CD4-positive, CD25-positive, alpha-beta regulatory T cell (primary cell): Measurements from ENCODE around the gene CHMP3. TPM values are rescaled to one million over a fixed set of nuclear protein-coding genes. Genes with fewer than 3 reads are reported as not detected.
A peak's percentile ranks its signal among the peaks of the same experiment; 100 is the strongest.
"Not testable (repeated sequence)": the region's sequence is repeated elsewhere in the genome, so short reads cannot be mapped to it uniquely, and the experiment has no call there.

Source experiments
- ATAC-seq, 2 donors: fragments of 150-1000 bp; cut with Tn5 transposase; one replicate each; pipeline ENCODE4 v1.10.0; 2021; ENCODE audit warnings: low read depth in 2 of 2, moderate number of reproducible peaks in 2 of 2, moderate library complexity in 1 of 2
- DNase-seq, 3 donors: peaks; one replicate each; pipeline versions ENCODE4 v3.0.0 to v3.0.0-alpha.2; 2012 to 2022; ENCODE audit warnings: mixed read lengths in 1 of 3
- H3K27ac ChIP-seq: one replicate; pipeline ENCODE4 v1.7.0; 2013; ENCODE audit warnings: mild to moderate bottlenecking, low read length; ENCODE audit not compliant: insufficient read depth, poor library complexity, severe bottlenecking
- H3K27me3 ChIP-seq: one replicate; pipeline ENCODE4 v1.7.0; 2013; ENCODE audit warnings: low read length; ENCODE audit not compliant: control insufficient read depth, insufficient read depth
- H3K36me3 ChIP-seq: one replicate; pipeline ENCODE4 v1.7.0; 2013; ENCODE audit warnings: mild to moderate bottlenecking, low read length, moderate library complexity; ENCODE audit not compliant: control insufficient read depth, insufficient read depth
- H3K4me1 ChIP-seq: 2 replicates; pipeline ENCODE4 v1.7.0; 2013; ENCODE audit warnings: mild to moderate bottlenecking, low read length; ENCODE audit not compliant: insufficient read depth, control insufficient read depth, poor library complexity, severe bottlenecking
- H3K4me3 ChIP-seq: one replicate; pipeline ENCODE4 v1.7.0; 2013; ENCODE audit warnings: low read depth, mild to moderate bottlenecking, low read length, moderate library complexity
- H3K9me3 ChIP-seq, 2 experiments: 1 replicate in 1 of 2; 2 replicates in 1 of 2; pipeline ENCODE4 v1.7.0; 2013; ENCODE audit warnings: low read length in 2 of 2, mild to moderate bottlenecking in 1 of 2, moderate library complexity in 1 of 2; ENCODE audit not compliant: control insufficient read depth in 2 of 2
- H3K27ac Mint-ChIP-seq, 3 donors: one replicate each; pipeline ENCODE4 v1.8.0; 2020 to 2022; ENCODE audit warnings: mild to moderate bottlenecking in 3 of 3, mixed read lengths in 3 of 3, moderate library complexity in 2 of 3
- H3K27me3 Mint-ChIP-seq: one replicate; pipeline ENCODE4 v1.8.0; 2022; ENCODE audit warnings: mild to moderate bottlenecking, mixed read lengths
- H3K36me3 Mint-ChIP-seq: one replicate; pipeline ENCODE4 v1.8.0; 2020; ENCODE audit warnings: mixed read lengths
- H3K4me1 Mint-ChIP-seq, 4 donors: one replicate each; pipeline ENCODE4 v1.8.0; 2020 to 2022; ENCODE audit warnings: mixed read lengths in 4 of 4, mild to moderate bottlenecking in 1 of 4
- H3K4me3 Mint-ChIP-seq, 4 donors: one replicate each; pipeline ENCODE4 v1.8.0; 2020 to 2022; ENCODE audit warnings: mild to moderate bottlenecking in 4 of 4, mixed read lengths in 4 of 4, moderate library complexity in 3 of 4
- H3K9me3 Mint-ChIP-seq, 7 donors: one replicate each; pipeline ENCODE4 v1.8.0; 2020 to 2022; ENCODE audit warnings: mixed read lengths in 7 of 7, mild to moderate bottlenecking in 3 of 7, moderate library complexity in 2 of 7
- polyA plus RNA-seq, 4 donors: library from polyadenylated mRNA; unstranded; fragments of 300-500 nt; fragmentation: Illumina TruSeq; gene quantifications; one replicate each; pipeline ENCODE4 v1.2.3, GENCODE V29; 2021
- total RNA-seq: library from RNA; stranded (reverse); gene quantifications from one replicate; pipeline ENCODE4 v1.2.3, GENCODE V29; 2022

CHMP3 gene
- total and polyA plus RNA-seq, 5 donors from 2014 or later = 67.5 to 85.2 (median 79.8) TPM

DNA sequence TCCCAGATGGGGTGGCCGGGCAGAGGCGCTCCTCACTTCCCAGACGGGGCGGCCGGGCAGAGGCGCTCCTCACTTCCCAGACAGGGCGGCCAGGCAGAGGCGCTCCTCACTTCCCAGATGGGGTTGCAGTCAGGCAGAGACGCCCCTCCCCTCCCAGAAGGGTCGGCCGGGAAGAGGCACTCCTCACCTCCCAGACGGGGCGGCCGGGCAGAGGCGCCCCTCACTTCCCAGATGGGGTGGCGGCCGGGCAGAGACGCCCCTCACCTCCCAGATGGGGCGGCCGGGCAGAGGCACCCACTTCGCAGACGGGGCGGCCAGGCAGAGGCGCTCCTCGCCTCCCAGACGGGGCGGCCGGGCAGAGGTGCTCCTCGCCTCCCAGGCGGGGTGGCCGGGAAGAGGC lies 13.8 kb downstream of the CHMP3 start:
- H3K4me3 ChIP-seq, ATAC-seq, DNase-seq, H3K9me3 ChIP-seq, H3K27ac Mint-ChIP-seq, H3K27me3 Mint-ChIP-seq, H3K27ac ChIP-seq, H3K4me3 Mint-ChIP-seq, H3K36me3 ChIP-seq, H3K27me3 ChIP-seq: not testable (repeated sequence)
- peaks cover 0 to 14% (median 10%) of the 10 kb centered on the region in 7 donors for H3K9me3 Mint-ChIP-seq
- H3K4me1 Mint-ChIP-seq = peaks cover 17 to 38% (median 30%) of the 10 kb centered on the region in 4 donors
- peaks cover 12% of the 10 kb centered on the region for H3K4me1 ChIP-seq
- H3K36me3 Mint-ChIP-seq = peaks cover 25% of the 10 kb centered on the region

DNA sequence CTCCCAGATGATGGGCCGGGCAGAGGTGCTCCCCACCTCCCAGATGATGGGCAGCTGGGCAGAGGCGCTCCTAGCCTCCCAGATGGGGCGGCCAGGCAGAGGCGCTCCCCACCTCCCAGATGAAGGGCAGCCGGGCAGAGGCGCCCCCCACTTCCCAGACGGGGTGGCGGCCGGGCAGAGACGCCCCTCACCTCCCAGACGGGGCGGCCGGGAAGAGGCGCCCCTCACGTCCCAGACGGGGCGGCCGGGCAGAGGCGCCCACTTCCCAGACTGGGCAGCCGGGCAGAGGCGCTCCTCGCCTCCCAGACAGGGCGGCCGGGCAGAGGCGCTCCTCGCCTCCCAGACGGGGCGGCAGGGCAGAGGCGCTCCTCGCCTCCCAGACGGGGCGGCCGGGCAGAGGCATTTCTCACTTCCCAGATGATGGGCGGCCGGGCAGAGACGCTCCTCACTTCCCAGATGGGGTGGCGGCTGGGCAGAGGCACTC lies 14.3 kb downstream of the CHMP3 start:
- not testable (repeated sequence) for H3K27me3 ChIP-seq, H3K27ac Mint-ChIP-seq, DNase-seq, H3K27me3 Mint-ChIP-seq, H3K36me3 ChIP-seq, H3K4me1 ChIP-seq, H3K4me3 ChIP-seq, H3K27ac ChIP-seq, H3K9me3 ChIP-seq, ATAC-seq, H3K4me3 Mint-ChIP-seq
- H3K36me3 Mint-ChIP-seq = peaks cover 30% of the 10 kb centered on the region
- peaks cover 21 to 35% (median 30%) of the 10 kb centered on the region in 4 donors for H3K4me1 Mint-ChIP-seq
- H3K9me3 Mint-ChIP-seq = peaks cover 0 to 14% (median 10%) of the 10 kb centered on the region in 7 donors

DNA sequence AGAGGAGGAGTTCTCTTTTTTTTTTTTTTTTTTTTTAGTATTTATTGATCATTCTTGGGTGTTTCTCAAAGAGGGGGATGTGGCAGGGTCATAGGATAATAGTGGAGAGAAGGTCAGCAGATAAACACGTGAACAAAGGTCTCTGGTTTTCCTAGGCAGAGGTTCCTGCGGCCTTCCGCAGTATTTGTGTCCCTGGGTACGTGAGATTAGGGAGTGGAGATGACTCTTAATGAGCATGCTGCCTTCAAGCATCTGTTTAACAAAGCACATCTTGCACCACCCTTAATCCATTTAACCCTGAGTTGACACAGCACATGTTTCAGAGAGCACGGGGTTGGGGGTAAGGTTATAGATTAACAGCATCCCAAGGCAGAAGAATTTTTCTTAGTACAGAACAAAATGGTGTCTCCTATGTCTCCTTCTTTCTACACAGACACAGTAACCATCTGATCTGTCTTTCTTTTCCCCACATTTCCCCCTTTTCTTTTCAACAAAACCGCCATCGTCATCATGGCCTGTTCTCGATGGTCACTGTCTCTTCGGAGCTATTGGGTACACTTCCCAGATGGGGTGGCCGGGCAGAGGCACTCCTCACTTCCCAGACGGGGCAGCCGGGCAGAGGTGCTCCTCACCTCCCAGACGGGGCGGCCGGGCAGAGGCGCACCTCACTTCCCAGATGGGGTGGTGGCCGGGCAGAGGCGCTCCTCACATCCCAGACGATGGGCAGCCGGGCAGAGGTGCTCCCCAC lies 14.9 kb downstream of the CHMP3 start:
- H3K9me3 Mint-ChIP-seq = peaks cover 0 to 16% (median 10%) of the 10 kb centered on the region in 7 donors
- H3K4me3 Mint-ChIP-seq = peak overlapping the region in 1 of 4 donors; percentile 49
- peaks cover 34% of the 10 kb centered on the region for H3K36me3 Mint-ChIP-seq
- ATAC-seq, H3K27me3 Mint-ChIP-seq, H3K27me3 ChIP-seq, H3K27ac ChIP-seq, H3K27ac Mint-ChIP-seq, H3K36me3 ChIP-seq, H3K9me3 ChIP-seq, H3K4me3 ChIP-seq, H3K4me1 ChIP-seq, DNase-seq: not testable (repeated sequence)
- peaks cover 23 to 31% (median 30%) of the 10 kb centered on the region in 4 donors for H3K4me1 Mint-ChIP-seq

DNA sequence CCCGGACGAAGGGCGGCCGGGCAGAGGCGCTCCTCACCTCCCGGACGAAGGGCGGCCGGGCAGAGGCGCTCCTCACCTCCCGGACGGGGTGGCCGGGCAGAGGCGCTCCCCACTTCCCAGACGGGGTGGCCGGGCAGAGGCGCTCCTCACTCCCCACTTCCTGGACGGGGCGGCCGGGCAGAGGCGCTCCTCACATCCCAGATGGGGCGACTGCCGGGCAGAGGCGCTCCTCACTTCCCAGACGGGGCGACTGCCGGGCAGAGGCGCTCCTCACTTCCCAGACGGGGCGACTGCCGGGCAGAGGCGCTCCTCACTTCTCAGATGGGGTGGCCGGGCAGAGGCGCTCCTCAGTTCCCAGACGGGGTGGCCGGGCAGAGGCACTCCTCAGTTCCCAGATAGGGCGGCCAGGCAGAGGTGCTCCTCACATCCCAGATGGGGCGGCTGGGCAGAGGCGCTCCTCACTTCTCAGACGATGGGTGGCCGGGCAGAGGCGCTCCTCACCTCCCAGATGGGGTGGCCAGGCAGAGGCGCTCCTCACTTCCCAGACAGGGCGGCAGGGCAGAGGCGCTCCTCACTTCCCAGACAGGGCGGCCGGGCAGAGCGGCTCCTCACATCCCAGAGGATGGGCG lies 17.8 kb downstream of the CHMP3 start:
- H3K36me3 Mint-ChIP-seq = peaks cover 42% of the 10 kb centered on the region
- H3K27me3 Mint-ChIP-seq, H3K4me1 ChIP-seq, H3K27ac Mint-ChIP-seq, DNase-seq, H3K27ac ChIP-seq, ATAC-seq, H3K9me3 ChIP-seq, H3K36me3 ChIP-seq, H3K4me3 Mint-ChIP-seq, H3K4me3 ChIP-seq, H3K27me3 ChIP-seq: not testable (repeated sequence)
- H3K9me3 Mint-ChIP-seq = peaks cover 0 to 14% (median 7%) of the 10 kb centered on the region in 7 donors
- peaks cover 12 to 25% (median 13%) of the 10 kb centered on the region in 4 donors for H3K4me1 Mint-ChIP-seq

DNA sequence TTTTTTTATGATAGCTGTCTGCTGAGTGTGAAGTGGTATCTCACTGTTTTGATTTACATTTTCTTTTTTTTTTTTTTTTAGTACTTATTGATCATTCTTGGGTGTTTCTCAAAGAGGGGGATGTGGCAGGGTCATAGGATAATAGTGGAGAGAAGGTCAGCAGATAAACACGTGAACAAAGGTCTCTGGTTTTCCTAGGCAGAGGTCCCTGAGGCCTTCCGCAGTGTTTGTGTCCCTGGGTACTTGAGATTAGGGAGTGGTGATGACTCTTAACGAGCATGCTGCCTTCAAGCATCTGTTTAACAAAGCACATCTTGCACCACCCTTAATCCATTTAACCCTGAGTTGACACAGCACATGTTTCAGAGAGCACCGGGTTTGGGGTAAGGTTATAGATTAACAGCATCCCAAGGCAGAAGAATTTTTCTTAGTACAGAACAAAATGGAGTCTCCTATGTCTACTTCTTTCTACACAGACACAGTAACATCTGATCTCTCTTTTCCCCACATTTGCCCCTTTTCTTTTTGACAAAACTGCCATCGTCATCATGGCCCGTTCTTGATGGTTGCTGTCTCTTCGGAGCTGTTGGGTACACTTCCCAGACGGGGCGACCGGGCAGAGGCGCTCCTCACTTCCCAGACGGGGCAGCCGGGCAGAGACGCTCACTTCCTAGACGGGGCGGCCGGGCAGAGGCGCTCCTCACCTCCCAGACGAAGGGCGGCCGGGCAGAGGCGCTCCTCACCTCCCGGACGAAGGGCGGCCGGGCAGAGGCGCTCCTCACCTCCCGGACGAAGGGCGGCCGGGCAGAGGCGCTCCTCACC lies 18.8 kb downstream of the CHMP3 start:
- not testable (repeated sequence) for H3K27ac Mint-ChIP-seq, H3K4me3 ChIP-seq, H3K4me3 Mint-ChIP-seq, H3K27me3 ChIP-seq, H3K27ac ChIP-seq, H3K9me3 ChIP-seq, H3K27me3 Mint-ChIP-seq, H3K36me3 ChIP-seq, H3K4me1 ChIP-seq, DNase-seq, ATAC-seq
- Mint-ChIP-seq H3K36me3 (peaks cover 45% of the 10 kb centered on the region), H3K9me3 (peaks cover 0 to 14% (median 8%) of the 10 kb centered on the region in 7 donors), H3K4me1 (peaks cover 12 to 25% (median 13%) of the 10 kb centered on the region in 4 donors)

DNA sequence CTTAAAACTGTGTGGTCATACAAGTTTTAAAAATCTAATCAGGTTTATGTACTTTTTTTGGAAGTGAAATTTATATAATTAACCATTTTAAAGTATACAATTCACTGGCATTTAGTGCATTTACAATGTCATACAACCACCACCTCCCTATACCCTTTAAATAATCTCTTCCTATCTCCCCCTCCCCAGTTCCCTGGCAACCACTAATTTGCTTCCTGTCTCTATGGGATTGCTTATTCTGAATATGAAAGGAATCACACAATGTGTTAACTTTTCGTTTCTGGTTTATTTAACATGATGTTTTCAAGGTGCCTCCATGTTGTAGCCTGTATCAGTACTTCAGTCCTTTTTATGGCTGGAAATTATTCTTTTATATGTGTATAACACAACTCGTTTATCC lies 19.4 kb downstream of the CHMP3 start:
- peaks cover 6% of the 10 kb centered on the region for H3K36me3 ChIP-seq
- H3K4me3 ChIP-seq = no peak overlapping the region
- no peaks in the 10 kb centered on the region for H3K27me3 Mint-ChIP-seq
- peaks cover 12 to 25% (median 13%) of the 10 kb centered on the region in 4 donors for H3K4me1 Mint-ChIP-seq
- H3K4me3 Mint-ChIP-seq = no peak overlapping the region
- no peak overlapping the region for H3K27ac ChIP-seq
- peaks cover 0 to 14% (median 8%) of the 10 kb centered on the region in 7 donors for H3K9me3 Mint-ChIP-seq
- H3K36me3 Mint-ChIP-seq = peaks cover 48% of the 10 kb centered on the region
- ATAC-seq (no peak), DNase-seq (no peak)
- no peaks in the 10 kb centered on the region for H3K4me1 ChIP-seq
- no peak overlapping the region for H3K27ac Mint-ChIP-seq
- H3K27me3 ChIP-seq = no peaks in the 10 kb centered on the region
- peaks cover 0 to 8% of the 10 kb centered on the region in 2 experiments for H3K9me3 ChIP-seq

DNA sequence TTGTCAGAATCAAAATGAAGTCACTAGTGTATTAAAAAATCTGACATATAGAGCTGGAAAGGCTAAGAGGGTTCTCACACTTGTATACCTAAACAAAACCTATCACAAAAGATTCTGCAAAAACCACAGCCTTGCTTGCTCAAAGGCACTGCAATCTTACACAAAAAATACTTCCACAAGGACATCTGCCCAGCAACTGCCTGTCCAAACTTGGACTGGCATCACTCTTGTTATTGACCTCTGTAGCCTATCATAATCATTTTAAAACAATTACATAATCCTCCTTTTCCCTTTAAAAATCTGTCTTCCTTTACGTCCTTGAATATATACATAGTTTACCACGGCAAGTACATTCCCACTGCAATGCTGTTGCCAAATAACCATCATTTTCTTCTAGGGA lies 19.9 kb downstream of the CHMP3 start:
- H3K27me3 Mint-ChIP-seq = no peaks in the 10 kb centered on the region
- H3K27ac Mint-ChIP-seq = no peak overlapping the region
- no peak overlapping the region for H3K4me3 Mint-ChIP-seq
- H3K36me3 Mint-ChIP-seq = peaks cover 46% of the 10 kb centered on the region
- peaks cover 0 to 14% (median 8%) of the 10 kb centered on the region in 7 donors for H3K9me3 Mint-ChIP-seq
- Histone ChIP-seq H3K9me3 (peaks cover 0 to 8% of the 10 kb centered on the region in 2 experiments), H3K27ac (no peak overlapping the region), H3K36me3 (peaks cover 6% of the 10 kb centered on the region), H3K4me1 (no peaks in the 10 kb centered on the region), H3K27me3 (no peaks in the 10 kb centered on the region), H3K4me3 (no peak overlapping the region)
- ATAC-seq = no peak
- H3K4me1 Mint-ChIP-seq = peaks cover 12 to 25% (median 13%) of the 10 kb centered on the region in 4 donors
- no peak for DNase-seq
